ENCODE results near the gene CLDN11. TPM values are rescaled to one million over a fixed set of nuclear protein-coding genes. Genes with fewer than 3 reads are reported as not detected.

CLDN11 gene
- total and polyA plus RNA-seq, 2 of the 8 experiments (the other 6 are each of a cell fraction or from before 2014, with no cell fraction given): 4.8 to 12.5 TPM

GRCh38 chr3:170440344-170440743 is 21.7 kb downstream of the CLDN11 start:
- TF ChIP-seq RNF2 (IDR thresholded peaks at IDR 0.05; ENCODE audit: borderline replicate concordance, low read depth, low read length, missing control alignments, poor library complexity, severe bottlenecking) (no peak), ZNF274 (IDR thresholded peaks at IDR 0.05; ENCODE audit: borderline replicate concordance, extremely low read depth, low read length) (no peak), CBX8 (IDR thresholded peaks at IDR 0.05; ENCODE audit: borderline replicate concordance, low read depth, low read length) (no peak), ATF3 (IDR thresholded peaks at IDR 0.05; ENCODE audit: insufficient read depth, low read depth, low read length) (no peak), SUZ12 (IDR thresholded peaks at IDR 0.05; ENCODE audit: low read length) (no peak), BRCA1 (IDR thresholded peaks at IDR 0.05; ENCODE audit: low read depth, low read length) (no peak), CHD1 (IDR thresholded peaks at IDR 0.05; ENCODE audit: low read depth, low read length) (no peak), KDM5A (IDR thresholded peaks at IDR 0.05; ENCODE audit: low read length) (no peak)
- no peak overlapping the region for H3K23ac ChIP-seq (ENCODE audit: insufficient read length)
- H4K8ac ChIP-seq (ENCODE audit: extremely low read depth, insufficient read depth, low read length): no peak overlapping the region
- DNase-seq (ENCODE audit: low read depth in 1 of 2, low spot score in 2 of 2): no peak
- H3K4me3 ChIP-seq (ENCODE audit: extremely low read depth in 1 of 4, insufficient read depth in 2 of 4, low read depth in 3 of 4, low read length in 4 of 4): no peak overlapping the region
- no peak overlapping the region for H3K9ac ChIP-seq (replicated peaks in 1 of 4; ENCODE audit: extremely low read depth in 1 of 4, low read depth in 3 of 4, low read length in 3 of 4)
- 94% methylated on average over 2 of the region's 2 CpGs; no CpG with 5 or more reads in 1 of the 2 experiments for WGBS, 2 experiments (ENCODE audit: extremely low coverage in 1 of 2, insufficient coverage in 1 of 2, insufficient read length in 1 of 2, insufficient replicate concordance in 2 of 2, low coverage in 1 of 2, low lambda C conversion rate in 2 of 2, missing lambda C conversion rate in 1 of 2)
- no peak overlapping the region for H2BK120ac ChIP-seq (replicated peaks; ENCODE audit: low read depth, low read length)
- H2BK5ac ChIP-seq (ENCODE audit: low read depth, low read length): no peak overlapping the region
- no peak overlapping the region for H2AK5ac ChIP-seq (ENCODE audit: low read depth, low read length)
- no peak overlapping the region for H3K27ac ChIP-seq (ENCODE audit: low read depth, low read length)
- no peaks in the 10 kb centered on the region for H4K20me1 ChIP-seq (replicated peaks in 1 of 2; ENCODE audit: control insufficient read depth in 1 of 2, insufficient read depth in 2 of 2, low read length in 2 of 2)
- no peaks in the 10 kb centered on the region; a peak in 1 of 7 replicates for H3K4me1 ChIP-seq (replicated peaks in 1 of 4; ENCODE audit: control insufficient read depth in 3 of 4, insufficient read depth in 4 of 4, low read length in 3 of 4)
- no peak overlapping the region for H3K56ac ChIP-seq (replicated peaks; ENCODE audit: insufficient read length, low read depth, low read length)
- H3K23me2 ChIP-seq (ENCODE audit: low read depth, low read length): no peaks in the 10 kb centered on the region
- no peak overlapping the region for H3K4me2 ChIP-seq (ENCODE audit: insufficient read depth in 1 of 2, low read depth in 2 of 2, low read length in 2 of 2)
- H3K27me3 ChIP-seq (replicated peaks in 1 of 4; ENCODE audit: control insufficient read depth in 3 of 4, extremely low read depth in 1 of 4, insufficient read depth in 3 of 4, low read length in 3 of 4): no peaks in the 10 kb centered on the region
- H2BK20ac ChIP-seq (ENCODE audit: low read length): no peak overlapping the region
- H3K36me3 ChIP-seq (ENCODE audit: control insufficient read depth in 2 of 4, insufficient read depth in 4 of 4, low read length in 3 of 4): no peaks in the 10 kb centered on the region
- no peak overlapping the region for H2BK15ac ChIP-seq (ENCODE audit: low read length)
- ChIA-PET CTCF (ENCODE audit: partially characterized antibody) (interaction anchor here (0.7 to 3.1 kb wide), 6 partner anchors 10 to 372 kb away, joined by 3 to 17 read pairs (median 3); no protein-coding TSS in a partner anchor), POLR2A (ENCODE audit: partially characterized antibody) (no interaction called here)
- no peak overlapping the region for H3K18ac ChIP-seq (ENCODE audit: extremely low read depth, low read length)
- H3K4ac ChIP-seq (replicated peaks; ENCODE audit: insufficient read length, low read depth, low read length): no peak overlapping the region
- no peaks in the 10 kb centered on the region for H3K79me1 ChIP-seq (ENCODE audit: low read depth, low read length)
- H3K9me3 ChIP-seq (ENCODE audit: insufficient read depth in 2 of 2, low read depth in 1 of 2, low read length in 1 of 2): no peaks in the 10 kb centered on the region
- no peak overlapping the region for H2AFZ ChIP-seq (ENCODE audit: low read length)
- no peak for FAIRE-seq
- no peak overlapping the region for H2BK12ac ChIP-seq (ENCODE audit: low read depth, low read length)
- H4K91ac ChIP-seq (replicated peaks; ENCODE audit: insufficient read length, low read length): no peak overlapping the region
- H4K5ac ChIP-seq (ENCODE audit: insufficient read length, low read depth, low read length): no peak overlapping the region
- H3K14ac ChIP-seq (ENCODE audit: insufficient read length): no peak overlapping the region
- no peaks in the 10 kb centered on the region for H3K79me2 ChIP-seq (ENCODE audit: control insufficient read depth in 1 of 2, insufficient read depth in 2 of 2, low read length in 2 of 2)

Measured in H1 (cell line).